IMR-90 (cell line): ENCODE measurements around the gene PPP3CA.

Experiments
- BHLHE40 ChIP-seq: fragments of 150-350 bp; IDR thresholded peaks from 2 replicates; pipeline ENCODE4 v1.6.1; 2016; ENCODE audit warnings: mild to moderate bottlenecking, low read depth, low read length
- CEBPB ChIP-seq: IDR thresholded peaks from 2 replicates; pipeline ENCODE4 v1.6.1; 2012; ENCODE audit warnings: low read depth, low read length, improper control_type of control experiment
- CTCF ChIP-seq: conservative IDR thresholded peaks from 2 replicates; pipeline ENCODE4 v1.5.1; 2012; ENCODE audit warnings: mild to moderate bottlenecking, low read depth, low read length, improper control_type of control experiment
- FOS ChIP-seq: fragments of 150-350 bp; IDR thresholded peaks from 2 replicates; pipeline ENCODE4 v1.6.1; 2016; ENCODE audit warnings: low read depth, low read length
- MAFK ChIP-seq: IDR thresholded peaks from 2 replicates; pipeline ENCODE4 v1.6.1; 2012; ENCODE audit warnings: low read depth, low read length, improper control_type of control experiment
- MXI1 ChIP-seq: IDR thresholded peaks from 2 replicates; pipeline ENCODE4 v1.6.1; 2012; ENCODE audit warnings: low read depth, mild to moderate bottlenecking, low read length, moderate library complexity, borderline replicate concordance
- NFE2L2 ChIP-seq: fragments of 150-350 bp; IDR thresholded peaks from 2 replicates; pipeline ENCODE4 v1.6.1; 2016; ENCODE audit warnings: low read depth, mild to moderate bottlenecking, low read length
- POLR2A ChIP-seq: IDR thresholded peaks from 2 replicates; pipeline ENCODE4 v1.6.1; 2012; ENCODE audit warnings: mild to moderate bottlenecking, low read depth, low read length
- RAD21 ChIP-seq: IDR thresholded peaks from 2 replicates; pipeline ENCODE4 v1.6.1; 2012; ENCODE audit warnings: low read length, improper control_type of control experiment
- RCOR1 ChIP-seq: IDR thresholded peaks from 2 replicates; pipeline ENCODE4 v1.6.1; 2012; ENCODE audit warnings: mild to moderate bottlenecking, low read length, improper control_type of control experiment; ENCODE audit not compliant: insufficient replicate concordance
- RFX5 ChIP-seq: IDR thresholded peaks from 2 replicates; pipeline ENCODE4 v1.8.0; 2012; ENCODE audit warnings: low read depth, mild to moderate bottlenecking, low read length, moderate library complexity
- SMC3 ChIP-seq: fragments of 150-350 bp; IDR thresholded peaks from 2 replicates; pipeline ENCODE4 v1.6.1; 2016; ENCODE audit warnings: low read depth, mild to moderate bottlenecking, antibody characterized with exemption, low read length, moderate library complexity
- USF2 ChIP-seq: fragments of 150-350 bp; IDR thresholded peaks from 2 replicates; pipeline ENCODE4 v1.6.1; 2017; ENCODE audit warnings: mild to moderate bottlenecking, antibody characterized with exemption, low read length, low read depth
- TF ChIP-seq, protein P1 (sequence below): fragments of 150-350 bp; IDR thresholded peaks from 2 replicates; pipeline ENCODE4 v1.6.1; 2016; ENCODE audit warnings: low read depth, mild to moderate bottlenecking, low read length, moderate library complexity, borderline replicate concordance

DNA sequence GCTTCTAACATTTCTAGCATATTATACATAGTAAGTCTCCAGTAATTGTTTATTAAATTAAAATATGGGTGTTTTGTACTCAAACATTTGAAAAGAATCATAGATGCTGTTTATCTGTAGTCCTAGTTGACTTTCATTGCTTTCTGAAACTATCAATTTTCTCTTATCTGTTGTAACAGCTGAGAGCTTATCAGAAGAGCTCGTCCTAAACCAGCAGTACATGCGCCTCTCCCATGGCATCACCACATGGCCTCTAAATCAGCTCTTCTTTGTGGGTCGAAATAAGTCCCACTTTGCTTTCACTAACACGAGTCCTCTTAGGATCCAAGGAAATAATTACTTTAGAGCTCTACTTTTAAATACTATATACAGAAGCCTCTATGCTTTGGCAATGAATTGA lies 55.1 kb downstream of the PPP3CA start:
- TF ChIP-seq CTCF (no peak), MAFK (no peak), MXI1 (no peak), BHLHE40 (no peak), CEBPB (no peak), SMC3 (no peak), POLR2A (no peak), RAD21 (no peak), RCOR1 (no peak), RFX5 (no peak), USF2 (no peak), NFE2L2 (no peak), FOS (no peak)
- TF ChIP-seq, protein P1, sequence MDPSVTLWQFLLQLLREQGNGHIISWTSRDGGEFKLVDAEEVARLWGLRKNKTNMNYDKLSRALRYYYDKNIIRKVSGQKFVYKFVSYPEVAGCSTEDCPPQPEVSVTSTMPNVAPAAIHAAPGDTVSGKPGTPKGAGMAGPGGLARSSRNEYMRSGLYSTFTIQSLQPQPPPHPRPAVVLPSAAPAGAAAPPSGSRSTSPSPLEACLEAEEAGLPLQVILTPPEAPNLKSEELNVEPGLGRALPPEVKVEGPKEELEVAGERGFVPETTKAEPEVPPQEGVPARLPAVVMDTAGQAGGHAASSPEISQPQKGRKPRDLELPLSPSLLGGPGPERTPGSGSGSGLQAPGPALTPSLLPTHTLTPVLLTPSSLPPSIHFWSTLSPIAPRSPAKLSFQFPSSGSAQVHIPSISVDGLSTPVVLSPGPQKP = no peak
